ENCODE results near the gene ATG7.

DNA sequence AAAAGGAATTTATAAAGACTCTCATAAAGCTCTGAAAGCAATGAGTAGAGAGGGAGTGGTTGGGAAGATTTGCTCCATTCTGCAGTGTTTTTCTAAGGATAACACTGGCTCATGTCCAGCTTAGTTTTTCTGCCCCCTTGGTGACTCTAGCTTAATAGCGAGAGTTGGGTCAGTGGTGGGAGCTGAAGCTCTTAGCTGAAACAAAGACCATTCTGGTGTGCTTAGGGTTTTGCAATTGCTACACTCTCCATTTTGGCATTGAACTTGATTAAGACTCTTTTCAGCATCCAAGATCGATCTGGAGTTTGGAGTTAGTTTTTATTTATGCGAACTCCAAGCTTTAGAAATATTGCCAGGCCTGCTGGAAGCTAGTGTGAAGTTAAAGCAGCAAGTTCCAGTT, 98.0 kb downstream of the ATG7 start:
- TF ChIP-seq POLR2A (IDR thresholded peaks at IDR 0.05; ENCODE audit: low read depth, low read length) (no peak), POLR2AphosphoS5 (IDR thresholded peaks at IDR 0.05; ENCODE audit: low read depth, low read length) (no peak)

Data from GM12892 (cell line).